ENCODE measurements around the gene PHF12. TPM values are rescaled to one million over a fixed set of nuclear protein-coding genes. Genes with fewer than 3 reads are reported as not detected.
A peak's percentile ranks its signal among the peaks of the same experiment; 100 is the strongest.

The PHF12 gene
- total RNA-seq, 1 donor from 2014 or later, result 50.3 TPM

GRCh38 chr17:28953444-28954118, 2.3 kb upstream of the PHF12 start:
- Mint-ChIP-seq H3K27ac (ENCODE audit: unreplicated experiment) (no peak overlapping the region), H3K4me1 (ENCODE audit: unreplicated experiment) (peaks cover 3% of the 10 kb centered on the region), H3K36me3 (ENCODE audit: unreplicated experiment) (no peaks in the 10 kb centered on the region), H3K9me3 (ENCODE audit: unreplicated experiment) (no peaks in the 10 kb centered on the region), H3K27me3 (ENCODE audit: unreplicated experiment) (no peaks in the 10 kb centered on the region), H3K4me3 (ENCODE audit: unreplicated experiment) (no peak overlapping the region)
- peak; percentile 70 for TF ChIP-seq CTCF (IDR thresholded peaks at IDR 0.05)
- DNase-seq (ENCODE audit: extremely low spot score, unreplicated experiment), result no peak

- TF ChIP-seq CTCF (IDR thresholded peaks at IDR 0.05), result no peak
- Mint-ChIP-seq H3K4me1 (ENCODE audit: unreplicated experiment) (peaks cover 15% of the 10 kb centered on the region), H3K9me3 (ENCODE audit: unreplicated experiment) (no peaks in the 10 kb centered on the region), H3K27me3 (ENCODE audit: unreplicated experiment) (no peaks in the 10 kb centered on the region), H3K4me3 (ENCODE audit: unreplicated experiment) (no peak overlapping the region), H3K36me3 (ENCODE audit: unreplicated experiment) (peaks cover 4% of the 10 kb centered on the region), H3K27ac (ENCODE audit: unreplicated experiment) (no peak overlapping the region)
- DNase-seq (ENCODE audit: extremely low spot score, unreplicated experiment), result peak; percentile 97
Observed at GRCh38 chr17:28951991-28952975, 965 bp upstream of the PHF12 start.

GRCh38 chr17:28950752-28951427, 428 bp downstream of the PHF12 start:
- H3K36me3 Mint-ChIP-seq (ENCODE audit: unreplicated experiment), result peaks cover 4% of the 10 kb centered on the region
- peak overlapping the region; percentile 89 for H3K4me3 Mint-ChIP-seq (ENCODE audit: unreplicated experiment)
- TF ChIP-seq CTCF (IDR thresholded peaks at IDR 0.05), result no peak

GRCh38 chr17:28950017-28950751, 1.1 kb downstream of the PHF12 start:
- Mint-ChIP-seq H3K27ac (ENCODE audit: unreplicated experiment) (peak overlapping the region; percentile 90), H3K4me3 (ENCODE audit: unreplicated experiment) (peak overlapping the region; percentile 89), H3K9me3 (ENCODE audit: unreplicated experiment) (no peaks in the 10 kb centered on the region), H3K4me1 (ENCODE audit: unreplicated experiment) (peaks cover 34% of the 10 kb centered on the region), H3K36me3 (ENCODE audit: unreplicated experiment) (peaks cover 4% of the 10 kb centered on the region), H3K27me3 (ENCODE audit: unreplicated experiment) (no peaks in the 10 kb centered on the region)
- no peak for DNase-seq (ENCODE audit: extremely low spot score, unreplicated experiment)
- TF ChIP-seq CTCF (IDR thresholded peaks at IDR 0.05), result no peak

More at GRCh38 chr17:28950752-28951427, 428 bp downstream of the PHF12 start:
- DNase-seq (ENCODE audit: extremely low spot score, unreplicated experiment), result no peak
- no peaks in the 10 kb centered on the region for H3K9me3 Mint-ChIP-seq (ENCODE audit: unreplicated experiment)
- no peaks in the 10 kb centered on the region for H3K27me3 Mint-ChIP-seq (ENCODE audit: unreplicated experiment)
- H3K27ac Mint-ChIP-seq (ENCODE audit: unreplicated experiment), result peak overlapping the region; percentile 90
- peaks cover 27% of the 10 kb centered on the region for H3K4me1 Mint-ChIP-seq (ENCODE audit: unreplicated experiment)

All from osteocyte (in vitro differentiated cells).